ENCODE results near the gene DES.

The DES gene

DNA sequence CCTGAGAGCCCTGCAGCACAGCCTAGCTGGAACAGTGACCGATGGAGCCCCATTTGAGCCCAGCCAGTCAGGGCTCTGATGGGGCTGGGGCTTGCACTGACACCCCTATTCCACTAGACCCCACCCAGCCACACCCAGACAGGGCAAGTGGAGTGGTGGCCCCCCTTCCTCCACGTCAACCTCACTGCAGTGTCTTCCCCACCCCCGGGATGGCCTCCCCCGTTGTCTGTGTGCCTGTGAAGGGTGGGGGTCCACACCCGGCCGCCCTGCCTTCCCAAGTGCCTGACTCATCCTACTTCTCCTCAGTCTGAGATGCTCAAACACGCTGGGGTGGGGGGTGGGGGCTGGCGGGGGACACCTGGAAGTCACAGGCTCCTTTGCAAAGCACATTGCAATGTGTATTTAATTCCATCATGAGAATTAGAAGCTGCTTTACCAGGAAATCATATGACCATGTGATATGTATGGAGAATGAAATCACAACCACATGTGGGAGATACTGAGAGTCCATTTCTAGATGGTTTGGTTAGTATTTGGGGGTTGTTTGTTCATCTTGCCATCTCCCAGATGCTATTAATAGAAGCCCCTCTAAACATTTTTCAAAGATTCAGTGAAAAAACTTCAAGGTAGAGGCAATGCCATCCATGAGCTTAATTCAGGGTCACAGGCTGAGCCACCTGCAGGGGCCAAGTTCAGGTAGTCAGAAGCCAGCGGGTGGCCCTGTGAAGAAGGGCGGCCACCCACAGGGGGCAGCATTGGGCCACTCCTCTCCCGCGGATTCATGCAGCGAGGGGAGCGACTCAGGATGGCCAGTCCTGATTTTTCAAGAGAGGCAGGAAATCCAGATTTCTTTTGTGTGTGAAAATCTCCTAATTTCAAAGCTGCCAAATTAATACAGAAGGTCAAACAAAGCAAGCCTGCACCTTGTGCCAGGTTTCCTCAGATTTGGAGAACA is 57.8 kb downstream of the DES start:
- no peak for DNase-seq

All from amniotic stem cell (primary cell).